HG02885 (cell line): ENCODE measurements around the gene ZNF41.

Experiments used
- ATAC-seq: cut with Tn5 transposase; IDR thresholded peaks from one replicate; pipeline ENCODE4 v1.9.1; 2021; ENCODE audit warnings: mild to moderate bottlenecking; ENCODE audit not compliant: unreplicated experiment, poor library complexity

Gene ZNF41

GRCh38 chrX:47420962-47421361 is 62.1 kb downstream of the ZNF41 start:
- no peak for ATAC-seq

GRCh38 chrX:47420265-47420664 is 62.8 kb downstream of the ZNF41 start:
- no peak for ATAC-seq

- ATAC-seq = no peak
Measured at GRCh38 chrX:47413179-47413594, 69.8 kb downstream of the ZNF41 start.
